ENCODE results near the gene ACLY. TPM values are rescaled to one million over a fixed set of nuclear protein-coding genes. Genes with fewer than 3 reads are reported as not detected.

The ACLY gene
- polyA plus RNA-seq, 6 donors from 2014 or later: 34.0 to 63.5 (median 49.8) TPM

GRCh38 chr17:41957031-41957868 is 38.5 kb upstream of the ACLY start:
- no peaks in the 10 kb centered on the region for H3K36me3 Mint-ChIP-seq
- H3K4me3 Mint-ChIP-seq: no peak overlapping the region
- no peak for ATAC-seq (ENCODE audit: low read depth in 2 of 2)
- peak overlapping the region in 1 of 6 donors; percentile 30 for H3K27ac Mint-ChIP-seq
- no peaks in the 10 kb centered on the region for H3K4me1 Mint-ChIP-seq
- no peaks in the 10 kb centered on the region for H3K27me3 Mint-ChIP-seq
- H3K9me3 Mint-ChIP-seq: no peaks in the 10 kb centered on the region
- DNase-seq: no peak

DNA sequence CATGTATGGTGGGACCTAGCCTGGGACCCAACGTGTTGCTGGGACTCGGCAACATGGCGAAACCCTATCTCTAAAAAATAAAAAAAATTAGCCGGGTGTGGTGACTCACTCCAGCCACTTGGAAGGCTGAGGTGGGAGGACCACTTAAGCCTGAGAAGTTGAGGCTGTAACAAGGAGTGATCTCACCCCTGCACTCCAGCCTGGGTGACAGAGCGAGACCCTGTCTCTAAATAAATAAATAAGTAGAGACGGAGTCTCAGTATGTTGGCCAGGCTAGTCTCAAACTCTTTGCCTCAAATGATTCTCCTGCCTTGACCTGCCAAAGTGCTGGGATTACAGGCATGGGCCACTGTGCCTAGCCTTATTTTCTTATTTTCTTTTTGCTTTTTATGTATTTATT is 37.8 kb upstream of the ACLY start:
- Mint-ChIP-seq H3K36me3 (no peaks in the 10 kb centered on the region), H3K27ac (no peak overlapping the region), H3K4me1 (no peaks in the 10 kb centered on the region), H3K9me3 (no peaks in the 10 kb centered on the region), H3K27me3 (no peaks in the 10 kb centered on the region), H3K4me3 (no peak overlapping the region)
- ATAC-seq (ENCODE audit: low read depth in 2 of 2) (no peak), DNase-seq (no peak)

DNA sequence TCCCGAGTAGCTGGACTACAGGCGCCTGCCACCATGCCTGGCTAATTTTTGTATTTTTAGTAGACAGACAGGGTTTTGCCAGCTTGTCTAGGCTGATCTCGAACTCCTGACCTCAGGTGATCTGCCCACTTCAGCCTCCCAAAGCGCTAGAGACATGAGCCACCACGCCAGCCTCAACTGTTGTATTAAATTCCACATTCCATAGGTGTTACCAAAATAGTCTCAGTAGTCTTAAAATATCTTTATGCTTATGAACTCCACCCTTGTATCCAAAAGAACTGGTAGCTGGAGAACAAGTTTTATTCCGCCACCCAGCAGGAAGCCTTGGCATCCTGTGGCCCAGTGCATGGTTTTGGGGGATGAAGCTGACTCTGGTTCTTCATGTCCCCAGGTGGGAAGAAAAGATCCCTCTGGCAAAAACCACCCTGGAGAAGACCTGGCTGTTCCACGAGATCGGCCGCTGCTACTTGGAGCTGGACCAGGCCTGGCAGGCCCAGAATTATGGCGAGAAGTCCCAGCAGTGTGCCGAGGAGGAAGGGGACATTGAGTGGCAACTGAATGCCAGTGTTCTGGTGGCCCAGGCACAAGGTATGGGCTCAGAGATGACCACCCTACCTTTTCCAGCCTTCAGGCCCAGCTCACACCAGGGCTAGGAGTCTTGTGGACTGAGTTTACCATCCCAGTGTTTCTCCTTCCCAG is 30.2 kb upstream of the ACLY start:
- Mint-ChIP-seq H3K9me3 (no peaks in the 10 kb centered on the region), H3K27me3 (no peaks in the 10 kb centered on the region)
- ATAC-seq (ENCODE audit: low read depth in 2 of 2): no peak

DNA sequence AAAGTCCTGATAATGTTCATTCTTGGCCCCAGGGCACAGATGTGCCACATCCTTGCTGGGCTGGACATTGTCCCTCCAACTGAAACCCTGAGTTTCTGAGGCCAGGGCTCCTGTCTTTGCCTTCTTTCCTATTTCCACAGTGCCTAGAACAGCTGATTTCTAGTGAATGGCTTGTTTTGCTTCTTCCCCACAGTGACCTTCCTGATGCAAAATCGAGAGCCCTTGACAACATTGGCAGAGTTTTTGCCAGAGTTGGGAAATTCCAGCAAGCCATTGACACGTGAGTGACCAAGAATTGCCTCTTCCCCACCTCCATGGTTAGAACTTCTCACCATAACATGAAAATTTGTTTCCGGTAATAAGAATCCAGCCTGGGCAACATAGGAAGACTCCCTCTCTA is 26.2 kb upstream of the ACLY start:
- Mint-ChIP-seq H3K4me1 (no peaks in the 10 kb centered on the region), H3K27me3 (peaks cover 0 to 12% (median 9%) of the 10 kb centered on the region in 3 donors), H3K4me3 (no peak overlapping the region), H3K27ac (peak overlapping the region in 1 of 6 donors; percentile 76), H3K36me3 (no peaks in the 10 kb centered on the region), H3K9me3 (no peaks in the 10 kb centered on the region)
- no peak for ATAC-seq (ENCODE audit: low read depth in 2 of 2)
- DNase-seq: no peak

More for the DNA sequence above, 30.2 kb upstream of the ACLY start:
- Mint-ChIP-seq H3K4me1 (no peaks in the 10 kb centered on the region), H3K4me3 (no peak overlapping the region), H3K36me3 (no peaks in the 10 kb centered on the region), H3K27ac (no peak overlapping the region)
- no peak for DNase-seq

- ATAC-seq (ENCODE audit: low read depth in 2 of 2) (no peak), DNase-seq (no peak)
- Mint-ChIP-seq H3K4me3 (no peak overlapping the region), H3K27me3 (peaks cover 0 to 12% (median 9%) of the 10 kb centered on the region in 3 donors), H3K27ac (peak overlapping the region in 2 of 6 donors; percentile 20 to 62), H3K9me3 (no peaks in the 10 kb centered on the region), H3K4me1 (no peaks in the 10 kb centered on the region), H3K36me3 (no peaks in the 10 kb centered on the region)
These were observed 24.7 kb upstream of the ACLY start for GRCh38 chr17:41943492-41943891.

GRCh38 chr17:41942626-41943373 is 24.0 kb upstream of the ACLY start:
- H3K36me3 Mint-ChIP-seq: no peaks in the 10 kb centered on the region
- ATAC-seq (ENCODE audit: low read depth in 2 of 2) (no peak), DNase-seq (no peak)
- H3K27ac Mint-ChIP-seq: peak overlapping the region in 1 of 6 donors; percentile 62
- H3K4me3 Mint-ChIP-seq: no peak overlapping the region
- no peaks in the 10 kb centered on the region for H3K9me3 Mint-ChIP-seq
- H3K4me1 Mint-ChIP-seq: no peaks in the 10 kb centered on the region
- peaks cover 0 to 12% (median 9%) of the 10 kb centered on the region in 3 donors for H3K27me3 Mint-ChIP-seq

GRCh38 chr17:41941168-41941567 is 22.4 kb upstream of the ACLY start:
- no peaks in the 10 kb centered on the region for H3K36me3 Mint-ChIP-seq
- no peaks in the 10 kb centered on the region for H3K9me3 Mint-ChIP-seq
- peaks cover 0 to 12% (median 9%) of the 10 kb centered on the region in 3 donors for H3K27me3 Mint-ChIP-seq
- ATAC-seq (ENCODE audit: low read depth in 2 of 2): no peak
- DNase-seq: no peak
- no peaks in the 10 kb centered on the region for H3K4me1 Mint-ChIP-seq
- no peak overlapping the region for H3K4me3 Mint-ChIP-seq
- H3K27ac Mint-ChIP-seq: no peak overlapping the region

GRCh38 chr17:41939693-41940090 is 20.9 kb upstream of the ACLY start:
- Mint-ChIP-seq H3K36me3 (no peaks in the 10 kb centered on the region), H3K4me1 (no peaks in the 10 kb centered on the region), H3K27ac (no peak overlapping the region), H3K27me3 (peaks cover 0 to 12% (median 9%) of the 10 kb centered on the region in 3 donors), H3K4me3 (no peak overlapping the region), H3K9me3 (no peaks in the 10 kb centered on the region)
- DNase-seq (no peak), ATAC-seq (ENCODE audit: low read depth in 2 of 2) (no peak)

DNA sequence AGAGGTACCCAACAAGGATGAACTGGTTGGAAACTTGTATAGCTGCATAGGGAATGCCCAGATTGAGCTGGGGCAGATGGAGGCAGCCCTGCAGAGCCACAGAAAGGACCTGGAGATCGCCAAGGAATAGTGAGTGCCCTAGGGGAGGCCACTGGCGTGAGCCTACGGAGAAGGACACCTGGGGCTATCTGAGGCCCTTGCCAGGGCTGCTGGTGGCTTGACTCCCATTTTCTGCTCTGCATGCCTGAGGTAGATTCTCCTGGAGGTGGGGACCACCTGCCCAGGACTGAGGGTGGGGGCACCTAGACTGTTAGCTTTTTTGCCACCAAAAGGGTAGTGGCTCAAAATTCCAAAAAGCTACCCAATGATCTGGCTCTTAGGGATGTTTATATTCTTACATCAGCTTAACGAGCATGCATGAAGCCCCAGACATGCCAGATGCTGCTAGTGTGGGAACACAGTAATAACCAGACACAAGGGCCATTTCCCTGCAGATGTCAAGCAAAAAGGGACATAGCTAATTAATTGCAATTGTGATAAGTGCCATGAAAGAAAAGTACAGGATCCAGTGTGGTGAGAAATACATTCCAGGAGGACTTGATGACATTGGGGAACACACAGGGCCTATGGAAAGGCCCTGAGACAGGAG is 20.4 kb upstream of the ACLY start:
- Mint-ChIP-seq H3K36me3 (no peaks in the 10 kb centered on the region), H3K27me3 (peaks cover 0 to 12% (median 9%) of the 10 kb centered on the region in 3 donors), H3K4me1 (no peaks in the 10 kb centered on the region), H3K9me3 (no peaks in the 10 kb centered on the region), H3K4me3 (peak overlapping the region in 1 of 8 donors; percentile 3), H3K27ac (no peak overlapping the region)
- ATAC-seq (ENCODE audit: low read depth in 2 of 2): no peak
- no peak for DNase-seq

GRCh38 chr17:41937970-41938954 is 19.5 kb upstream of the ACLY start:
- Mint-ChIP-seq H3K9me3 (no peaks in the 10 kb centered on the region), H3K36me3 (no peaks in the 10 kb centered on the region), H3K27ac (peak overlapping the region in 2 of 6 donors; percentile 21 to 72), H3K4me3 (no peak overlapping the region), H3K27me3 (peaks cover 0 to 12% (median 9%) of the 10 kb centered on the region in 3 donors), H3K4me1 (peaks cover 0 to under 1% (median 0%) of the 10 kb centered on the region in 3 donors)
- ATAC-seq (ENCODE audit: low read depth in 2 of 2) (no peak), DNase-seq (no peak)

DNA sequence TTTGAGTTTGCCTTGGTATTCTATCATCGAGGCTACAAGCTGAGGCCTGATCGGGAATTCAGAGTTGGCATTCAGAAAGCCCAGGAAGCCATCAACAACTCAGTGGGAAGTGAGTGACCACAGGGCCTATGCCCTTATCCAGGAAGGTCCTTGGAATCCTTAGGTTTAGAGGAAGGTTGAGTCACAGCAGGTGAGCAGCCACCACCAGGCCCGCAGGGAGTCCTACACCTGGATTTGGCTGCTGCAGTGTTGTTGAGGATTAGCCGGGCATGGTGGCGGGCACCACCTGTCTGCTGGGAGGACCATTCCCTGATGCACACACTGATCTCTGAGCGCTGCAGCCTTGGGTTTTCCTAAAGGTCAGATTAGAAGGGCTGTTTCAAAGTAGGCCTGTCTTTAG is 16.9 kb upstream of the ACLY start:
- Mint-ChIP-seq H3K27ac (no peak overlapping the region), H3K9me3 (no peaks in the 10 kb centered on the region)
- no peak for DNase-seq

DNA sequence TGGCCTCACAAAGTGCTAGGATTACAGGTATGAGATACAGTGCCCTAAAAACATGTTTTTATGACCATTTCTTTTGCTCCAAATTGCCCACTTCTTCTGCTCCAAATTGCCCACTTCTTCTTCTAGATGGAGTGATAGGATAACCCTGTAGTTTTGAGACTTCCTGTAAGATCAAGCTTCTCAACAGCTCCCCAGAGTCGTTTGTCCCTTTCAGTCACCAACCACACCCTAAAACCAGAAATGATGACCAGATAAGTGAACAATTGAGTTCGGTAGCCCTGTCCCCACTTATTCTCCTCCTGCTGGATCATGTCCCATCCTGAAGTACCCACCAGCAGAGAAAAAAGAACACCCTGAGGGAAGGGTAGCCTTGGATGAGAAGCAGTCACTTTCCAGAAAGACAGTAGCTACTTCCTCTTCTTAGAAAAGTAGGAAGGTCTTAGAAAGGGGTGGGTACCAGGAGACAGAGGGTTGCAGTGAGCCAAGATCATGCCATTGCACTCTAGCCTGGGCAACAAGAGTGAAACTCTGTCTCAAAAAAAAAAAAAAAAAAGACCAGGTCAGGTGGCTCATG is 14.2 kb upstream of the ACLY start:
- Mint-ChIP-seq H3K4me1 (peaks cover 17 to 30% (median 30%) of the 10 kb centered on the region in 3 donors), H3K27ac (peak overlapping the region in 3 of 6 donors; percentile 32 to 89 (median 81)), H3K4me3 (peak overlapping the region in 4 of 8 donors; percentile 24 to 65 (median 45)), H3K36me3 (no peaks in the 10 kb centered on the region), H3K9me3 (no peaks in the 10 kb centered on the region), H3K27me3 (no peaks in the 10 kb centered on the region)
- no peak for DNase-seq
- ATAC-seq (ENCODE audit: low read depth in 2 of 2): no peak

More for the DNA sequence above, 16.9 kb upstream of the ACLY start:
- Mint-ChIP-seq H3K4me3 (no peak overlapping the region), H3K36me3 (no peaks in the 10 kb centered on the region), H3K27me3 (peaks cover 0 to 5% (median 1%) of the 10 kb centered on the region in 3 donors), H3K4me1 (peaks cover 5 to 12% (median 12%) of the 10 kb centered on the region in 3 donors)
- ATAC-seq (ENCODE audit: low read depth in 2 of 2): no peak

Measured in naive B cell (primary cell).